Activated CD8-positive, alpha-beta T cell treated with anti-CD3 and anti-CD28 coated beads for 36 hours (primary cell): ENCODE data around the gene GPX2. TPM values are rescaled to one million over a fixed set of nuclear protein-coding genes. Genes with fewer than 3 reads are reported as not detected.

ENCODE experiments used
- ATAC-seq: fragments of 200-7000 bp; cut with Tn5 transposase; one replicate; pipeline ENCODE4 v1.10.0; 2021; ENCODE audit warnings: mild to moderate bottlenecking, moderate library complexity
- CTCF ChIA-PET: fragments of 350-600 bp; sonication (Branson Sonifier 250); formaldehyde crosslinking; loops from one replicate; lab custom pipeline; 2021; ENCODE audit warnings: antibody characterized with exemption; lab: Charles Lee
- POLR2A ChIA-PET: fragments of 350-600 bp; sonication (Branson Sonifier 250); formaldehyde crosslinking; loops from one replicate; lab custom pipeline; 2021; ENCODE audit warnings: antibody characterized with exemption; lab: Charles Lee
- DNase-seq: peaks from one replicate; pipeline ENCODE4 v3.0.0-alpha.2; 2020
- H3K27ac Mint-ChIP-seq: one replicate; pipeline ENCODE4 v1.8.0; 2021; ENCODE audit warnings: mild to moderate bottlenecking, mixed read lengths
- H3K27me3 Mint-ChIP-seq: one replicate; pipeline ENCODE4 v1.8.0; 2021; ENCODE audit warnings: mixed read lengths
- H3K36me3 Mint-ChIP-seq: one replicate; pipeline ENCODE4 v1.8.0; 2021; ENCODE audit warnings: low read depth, mixed read lengths
- H3K4me1 Mint-ChIP-seq: one replicate; pipeline ENCODE4 v1.8.0; 2021; ENCODE audit warnings: low read depth, mixed read lengths
- H3K4me3 Mint-ChIP-seq: one replicate; pipeline ENCODE4 v1.8.0; 2021; ENCODE audit warnings: mild to moderate bottlenecking, moderate library complexity, mixed read lengths
- H3K9me3 Mint-ChIP-seq: one replicate; pipeline ENCODE4 v1.8.0; 2021; ENCODE audit warnings: mixed read lengths
- CTCF ChIP-seq: fragments of 200-600 bp; IDR thresholded peaks from one replicate; pipeline ENCODE4 v1.8.0; 2022; ENCODE audit warnings: antibody characterized with exemption, mild to moderate bottlenecking
- intact Hi-C: fragments of 100-400 bp; cut with micrococcal nuclease; formaldehyde crosslinking; loops from one replicate; pipeline ENCODE4 v1.10.0; 2022
- total RNA-seq, 2 experiments: library from RNA; stranded (reverse); gene quantifications; one replicate each; pipeline ENCODE4 v1.2.3, GENCODE V29; 2021

GPX2 gene
- not detected for total RNA-seq

- TF ChIP-seq CTCF: no peak
- intact Hi-C loops: no loop called here
- peaks cover 34% of the 10 kb centered on the region for H3K36me3 Mint-ChIP-seq
- ChIA-PET POLR2A (no interaction called here), CTCF (interaction anchor here (0.9 to 1.1 kb wide), 2 partner anchors 11 to 28 kb away, joined by 3 read pairs; partner anchors contain the start of gene CHURC1)
- ATAC-seq (no peak), DNase-seq (no peak)
- no peak within 1 kb of the TSS for H3K4me3 Mint-ChIP-seq
- peaks cover 48% of the 10 kb centered on the region for H3K4me1 Mint-ChIP-seq
- H3K9me3 Mint-ChIP-seq: no peaks in the 10 kb centered on the region
- H3K27me3 Mint-ChIP-seq: no peaks in the 10 kb centered on the region
- peak within 1 kb of the TSS; percentile 64 for H3K27ac Mint-ChIP-seq
Measured at GRCh38 chr14:64942531-64943111, at the start of gene GPX2. TSS of gene GPX2 (minus strand) at chr14:64942745. CDS start at chr14:64942726, 19 bp downstream.

- H3K36me3 Mint-ChIP-seq: peaks cover 27% of the 10 kb centered on the region
- DNase-seq (no peak), ATAC-seq (no peak)
- H3K27ac Mint-ChIP-seq: no peak overlapping the region
- H3K27me3 Mint-ChIP-seq: no peaks in the 10 kb centered on the region
- ChIA-PET POLR2A (no interaction called here), CTCF (interaction anchor here (1.3 kb wide), 1 partner anchor 29 kb away, joined by 4 read pairs; no protein-coding TSS in a partner anchor)
- intact Hi-C loops: no loop called here
- no peak overlapping the region for H3K4me3 Mint-ChIP-seq
- no peak for TF ChIP-seq CTCF
- no peaks in the 10 kb centered on the region for H3K9me3 Mint-ChIP-seq
- H3K4me1 Mint-ChIP-seq: peaks cover 46% of the 10 kb centered on the region
Measured at GRCh38 chr14:64990939-64991338, 48.4 kb upstream of the GPX2 start.

- no peak for TF ChIP-seq CTCF
- Mint-ChIP-seq H3K4me3 (peak overlapping the region; percentile 6), H3K36me3 (peaks cover 27% of the 10 kb centered on the region), H3K4me1 (peaks cover 46% of the 10 kb centered on the region), H3K9me3 (no peaks in the 10 kb centered on the region), H3K27ac (peak overlapping the region; percentile 27), H3K27me3 (no peaks in the 10 kb centered on the region)
- ChIA-PET CTCF (interaction anchor here (1.1 to 1.3 kb wide), 2 partner anchors 11 to 30 kb away, joined by 3 to 4 read pairs; no protein-coding TSS in a partner anchor), POLR2A (interaction anchor here (1.5 to 2.4 kb wide), 2 partner anchors 8 to 11 kb away, joined by 3 to 5 read pairs; no protein-coding TSS in a partner anchor)
- intact Hi-C loops: no loop called here
- ATAC-seq (no peak), DNase-seq (peak; percentile 36)
Measured at GRCh38 chr14:64990296-64990695, 47.8 kb upstream of the GPX2 start.

GRCh38 chr14:64987438-64987767, 44.9 kb upstream of the GPX2 start:
- no peaks in the 10 kb centered on the region for H3K9me3 Mint-ChIP-seq
- ATAC-seq (no peak), DNase-seq (peak; percentile 50)
- CTCF ChIA-PET: interaction anchor here (1.0 to 3.6 kb wide), 12 partner anchors 11 to 424 kb away, joined by 3 to 18 read pairs (median 4); partner anchors contain the start of gene CHURC1
- peaks cover 47% of the 10 kb centered on the region for H3K4me1 Mint-ChIP-seq
- H3K27me3 Mint-ChIP-seq: peaks cover 7% of the 10 kb centered on the region
- intact Hi-C loops: loop anchor here (5.0 to 10.0 kb wide), 3 partner anchors 115 to 307 kb away; partner anchors contain the start of gene MAX
- POLR2A ChIA-PET: interaction anchor here (0.9 to 1.9 kb wide), 6 partner anchors 11 to 115 kb away, joined by 3 to 6 read pairs (median 4); partner anchors contain the start of gene CHURC1
- H3K4me3 Mint-ChIP-seq: peak overlapping the region; percentile 78
- TF ChIP-seq CTCF: no peak
- peaks cover 26% of the 10 kb centered on the region for H3K36me3 Mint-ChIP-seq
- H3K27ac Mint-ChIP-seq: peak overlapping the region; percentile 94
